Mucosa of rectum (tissue), 2 donors: Measurements from ENCODE around the gene NBPF6.
"Not testable (repeated sequence)": the region's sequence is repeated elsewhere in the genome, so short reads cannot be mapped to it uniquely, and the experiment has no call there.

Experiments used
- H3K27ac ChIP-seq, 2 donors: one replicate each; pipeline ENCODE4 v1.7.0; 2013; ENCODE audit warnings: inconsistent platforms in 2 of 2, low read depth in 2 of 2, low read length in 2 of 2
- H3K27me3 ChIP-seq, 2 donors: one replicate each; pipeline ENCODE4 v1.7.0; 2013; ENCODE audit warnings: low read length in 2 of 2; ENCODE audit not compliant: control insufficient read depth in 2 of 2, insufficient read depth in 2 of 2
- H3K36me3 ChIP-seq, 2 donors: one replicate each; pipeline ENCODE4 v1.7.0; 2013; ENCODE audit warnings: low read length in 2 of 2; ENCODE audit not compliant: control insufficient read depth in 2 of 2, insufficient read depth in 2 of 2
- H3K4me1 ChIP-seq, 2 donors: one replicate each; pipeline ENCODE4 v1.7.0; 2013; ENCODE audit warnings: low read length in 2 of 2, mild to moderate bottlenecking in 1 of 2; ENCODE audit not compliant: control insufficient read depth in 2 of 2, insufficient read depth in 2 of 2
- H3K4me3 ChIP-seq, 2 donors: one replicate each; pipeline ENCODE4 v1.7.0; 2013; ENCODE audit warnings: low read length in 2 of 2
- H3K9ac ChIP-seq, 2 donors: one replicate each; pipeline ENCODE4 v1.7.0; 2013; ENCODE audit warnings: low read length in 2 of 2, low read depth in 1 of 2, mild to moderate bottlenecking in 1 of 2
- H3K9me3 ChIP-seq, 2 donors: one replicate each; pipeline ENCODE4 v1.7.0; 2013; ENCODE audit warnings: low read length in 2 of 2; ENCODE audit not compliant: control insufficient read depth in 2 of 2
- donor health status: healthy.
- donor health status: Normal muscosa, but diverticular disease.

Gene NBPF6

DNA sequence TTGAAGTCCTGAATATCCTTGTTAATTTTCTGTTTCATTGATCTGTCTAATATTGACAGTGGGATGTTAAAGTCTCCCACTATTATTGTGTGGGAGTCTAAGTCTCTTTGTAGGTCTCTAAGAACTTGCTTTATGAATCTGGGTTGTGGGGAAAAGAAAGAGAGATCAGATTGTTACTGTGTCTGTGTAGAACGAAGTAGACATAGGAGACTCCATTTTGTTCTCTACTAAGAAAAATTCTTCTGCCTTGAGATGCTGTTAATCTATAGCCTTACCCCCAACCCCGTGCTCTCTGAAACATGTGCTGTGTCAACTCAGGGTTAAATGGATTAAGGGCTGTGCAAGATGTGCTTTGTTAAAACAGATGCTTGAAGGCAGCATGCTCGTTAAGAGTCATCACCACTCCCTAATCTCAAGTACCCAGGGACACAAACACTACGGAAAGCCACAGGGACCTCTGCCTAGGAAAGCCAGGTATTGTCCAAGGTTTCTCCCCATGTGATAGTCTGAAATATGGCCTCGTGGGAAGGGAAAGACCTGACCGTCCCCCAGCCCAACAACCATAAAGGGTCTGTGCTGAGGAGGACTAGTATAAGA lies 67.3 kb downstream of the NBPF6 start:
- H3K27ac ChIP-seq, H3K9me3 ChIP-seq, H3K9ac ChIP-seq, H3K36me3 ChIP-seq, H3K4me1 ChIP-seq, H3K27me3 ChIP-seq, H3K4me3 ChIP-seq: not testable (repeated sequence)
